ENCODE measurements around the gene MID2.
"Not testable (repeated sequence)": the region's sequence is repeated elsewhere in the genome, so short reads cannot be mapped to it uniquely, and the experiment has no call there.

MID2 gene

GRCh38 chrX:107805179-107805578 is 20.5 kb upstream of the MID2 start:
- in situ Hi-C loops (cut with HindIII; ENCODE audit: low sequenced_read_pairs): no loop called here
- TF ChIP-seq, protein P1, sequence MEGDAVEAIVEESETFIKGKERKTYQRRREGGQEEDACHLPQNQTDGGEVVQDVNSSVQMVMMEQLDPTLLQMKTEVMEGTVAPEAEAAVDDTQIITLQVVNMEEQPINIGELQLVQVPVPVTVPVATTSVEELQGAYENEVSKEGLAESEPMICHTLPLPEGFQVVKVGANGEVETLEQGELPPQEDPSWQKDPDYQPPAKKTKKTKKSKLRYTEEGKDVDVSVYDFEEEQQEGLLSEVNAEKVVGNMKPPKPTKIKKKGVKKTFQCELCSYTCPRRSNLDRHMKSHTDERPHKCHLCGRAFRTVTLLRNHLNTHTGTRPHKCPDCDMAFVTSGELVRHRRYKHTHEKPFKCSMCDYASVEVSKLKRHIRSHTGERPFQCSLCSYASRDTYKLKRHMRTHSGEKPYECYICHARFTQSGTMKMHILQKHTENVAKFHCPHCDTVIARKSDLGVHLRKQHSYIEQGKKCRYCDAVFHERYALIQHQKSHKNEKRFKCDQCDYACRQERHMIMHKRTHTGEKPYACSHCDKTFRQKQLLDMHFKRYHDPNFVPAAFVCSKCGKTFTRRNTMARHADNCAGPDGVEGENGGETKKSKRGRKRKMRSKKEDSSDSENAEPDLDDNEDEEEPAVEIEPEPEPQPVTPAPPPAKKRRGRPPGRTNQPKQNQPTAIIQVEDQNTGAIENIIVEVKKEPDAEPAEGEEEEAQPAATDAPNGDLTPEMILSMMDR (IDR thresholded peaks at IDR 0.05; ENCODE audit: low read depth, low read length, missing control alignments): no peak
- H3K4me3 ChIP-seq (ENCODE audit: low read depth, low read length): no peak overlapping the region
- no peak for DNase-seq (ENCODE audit: low read depth)

GRCh38 chrX:107810053-107810452 is 15.6 kb upstream of the MID2 start:
- H3K4me3 ChIP-seq (ENCODE audit: low read depth, low read length); in situ Hi-C loops (cut with HindIII; ENCODE audit: low sequenced_read_pairs); DNase-seq (ENCODE audit: low read depth): not testable (repeated sequence)

GRCh38 chrX:107818900-107819521 is 6.7 kb upstream of the MID2 start:
- TF ChIP-seq, protein P1 (IDR thresholded peaks at IDR 0.05; ENCODE audit: low read depth, low read length, missing control alignments): no peak
- no peak for DNase-seq (ENCODE audit: low read depth)
- H3K4me3 ChIP-seq (ENCODE audit: low read depth, low read length): no peak overlapping the region
- in situ Hi-C loops (cut with HindIII; ENCODE audit: low sequenced_read_pairs): no loop called here

DNA sequence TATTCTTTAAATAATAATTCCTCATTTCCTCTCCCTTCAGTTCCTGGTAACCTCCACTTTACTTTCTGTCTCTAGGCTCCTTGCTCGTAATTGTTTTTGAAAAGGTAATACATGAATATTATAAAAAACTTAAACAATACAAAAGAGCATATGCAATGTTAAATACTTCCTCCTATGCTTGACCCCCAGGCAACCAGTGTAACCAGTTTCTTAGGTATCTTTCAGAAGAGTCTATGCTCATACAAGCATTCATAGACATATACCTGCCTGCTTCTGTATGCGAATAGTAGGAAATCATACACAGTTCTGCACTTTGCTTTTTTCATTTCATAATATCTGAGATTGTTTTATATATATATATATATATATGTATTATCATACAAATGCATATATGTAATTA is 2.6 kb upstream of the MID2 start:
- H3K4me3 ChIP-seq (ENCODE audit: low read depth, low read length): no peak overlapping the region
- in situ Hi-C loops (cut with HindIII; ENCODE audit: low sequenced_read_pairs): no loop called here
- TF ChIP-seq, protein P1 (IDR thresholded peaks at IDR 0.05; ENCODE audit: low read depth, low read length, missing control alignments): no peak
- DNase-seq (ENCODE audit: low read depth): no peak

DNA sequence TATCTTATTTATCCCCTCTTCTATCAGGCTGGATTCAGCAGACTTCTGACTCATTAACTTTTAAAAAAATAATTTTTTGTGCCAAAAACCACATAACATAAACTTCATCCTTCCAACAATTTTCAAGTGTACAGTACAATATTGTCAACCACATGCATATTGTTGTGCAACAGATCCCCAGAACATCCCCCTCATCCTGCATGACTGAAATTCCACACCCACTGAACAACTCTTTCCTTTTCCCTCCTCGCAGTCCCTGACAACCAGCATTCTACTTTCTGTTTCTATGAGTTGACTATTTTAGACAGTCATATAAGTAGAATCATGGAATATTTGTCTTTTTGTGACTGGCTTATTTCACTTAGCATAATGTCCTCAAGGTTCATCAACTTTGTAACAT is 2.2 kb upstream of the MID2 start:
- peak; percentile 37 for DNase-seq (ENCODE audit: low read depth)
- in situ Hi-C loops (cut with HindIII; ENCODE audit: low sequenced_read_pairs): no loop called here
- TF ChIP-seq, protein P1 (IDR thresholded peaks at IDR 0.05; ENCODE audit: low read depth, low read length, missing control alignments): no peak
- H3K4me3 ChIP-seq (ENCODE audit: low read depth, low read length): no peak overlapping the region

- H3K4me3 ChIP-seq (ENCODE audit: low read depth, low read length): peak overlapping the region; percentile 38
- in situ Hi-C loops (cut with HindIII; ENCODE audit: low sequenced_read_pairs): no loop called here
- TF ChIP-seq, protein P1 (IDR thresholded peaks at IDR 0.05; ENCODE audit: low read depth, low read length, missing control alignments): no peak
- no peak for DNase-seq (ENCODE audit: low read depth)
Measured at GRCh38 chrX:107826238-107827029, 768 bp downstream of the MID2 start.

Data from astrocyte of the cerebellum (primary cell).